Uterus (tissue), 4 donors: ENCODE data around the gene EFCAB14. TPM values are rescaled to one million over a fixed set of nuclear protein-coding genes. Genes with fewer than 3 reads are reported as not detected.
"Not testable (repeated sequence)": the region's sequence is repeated elsewhere in the genome, so short reads cannot be mapped to it uniquely, and the experiment has no call there.

Source experiments
- DNase-seq, 2 donors: peaks; one replicate each; pipeline ENCODE4 v3.0.0-alpha.2; 2019 to 2020
- H3K27ac ChIP-seq, 2 donors: fragments of 200-600 bp; sonication (generic); 1 replicate in 1 of 2; 2 replicates in 1 of 2; pipeline ENCODE4 v1.5.1; 2016 to 2018
- H3K27me3 ChIP-seq, 2 donors: fragments of 200-600 bp; sonication (generic); one replicate each; pipeline ENCODE4 v1.5.1; 2018 to 2019; ENCODE audit warnings: control low read depth in 1 of 2
- H3K36me3 ChIP-seq, 2 donors: fragments of 200-600 bp; sonication (generic); one replicate each; pipeline ENCODE4 v1.5.1; 2019; ENCODE audit warnings: control low read depth in 1 of 2
- H3K4me1 ChIP-seq, 2 donors: fragments of 200-600 bp; sonication (generic); one replicate each; pipeline ENCODE4 v1.5.1; 2018 to 2019; ENCODE audit warnings: control low read depth in 1 of 2
- H3K4me3 ChIP-seq, 2 donors: fragments of 200-600 bp; sonication (generic); 1 replicate in 1 of 2; 2 replicates in 1 of 2; pipeline ENCODE4 v1.5.1; 2018 to 2019; ENCODE audit warnings: mild to moderate bottlenecking in 1 of 2
- H3K9me3 ChIP-seq, 2 donors: fragments of 200-600 bp; sonication (generic); one replicate each; pipeline ENCODE4 v1.5.1; 2019; ENCODE audit warnings: control low read depth in 1 of 2
- POLR2A ChIP-seq, 2 donors: fragments of 450-650 bp; IDR thresholded peaks; one replicate each; pipeline ENCODE4 v1.6.1; 2016; ENCODE audit warnings: antibody characterized with exemption in 2 of 2, mild to moderate bottlenecking in 1 of 2, moderate library complexity in 1 of 2
- intact Hi-C: fragments of 100-400 bp; cut with DNase I; formaldehyde crosslinking; loops from one replicate; pipeline ENCODE4 v1.15.1; 2023; ENCODE audit warnings: low total_unique reads
- total RNA-seq, 4 donors: library from RNA; depleted of rRNA in 3 of 4; stranded (reverse); fragments of >200 nt in 3 of 4; gene quantifications; one replicate each; pipeline versions ENCODE4 v1.1.0 to v1.2.4, GENCODE V29; 2014 to 2023
- TF ChIP-seq, protein P1 (sequence below), 4 experiments: fragments of 200-600 bp in 2 of 4; fragments of 450-650 bp in 2 of 4; sonication (generic) in 2 of 4; IDR thresholded peaks; one replicate each; pipeline ENCODE4 v1.5.1; 2016 to 2019; ENCODE audit warnings: antibody characterized with exemption in 4 of 4, mild to moderate bottlenecking in 2 of 4, moderate library complexity in 1 of 4
- donor health status: DM: yes; HTN: yes; CAD: no.

The EFCAB14 gene
- total RNA-seq, 4 donors from 2014 or later: 63.5 to 188 (median 96.0) TPM

DNA sequence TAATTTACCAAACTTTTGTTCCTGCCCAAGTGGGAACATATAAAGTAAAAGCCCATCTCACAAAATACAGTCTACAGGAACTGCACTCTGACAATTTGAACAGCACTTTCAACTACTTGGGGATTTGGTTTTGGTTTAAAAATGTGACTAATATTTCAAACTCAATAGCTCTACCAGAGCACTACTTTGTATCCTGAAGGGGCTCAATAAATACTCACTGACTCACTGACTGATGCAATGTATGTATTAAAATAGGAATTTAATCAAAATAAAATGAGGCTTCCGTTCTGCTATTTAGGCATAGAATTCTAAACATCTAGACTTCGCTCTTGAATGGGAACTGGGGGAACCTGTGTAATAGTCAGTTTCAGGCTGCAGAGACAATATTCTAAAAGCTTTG lies 21.9 kb downstream of the EFCAB14 start:
- no peaks in the 10 kb centered on the region for H3K27me3 ChIP-seq
- H3K4me1 ChIP-seq: peaks cover 0 to 7% of the 10 kb centered on the region in 2 donors
- no peak for DNase-seq
- H3K9me3 ChIP-seq: no peaks in the 10 kb centered on the region
- TF ChIP-seq, protein P1, sequence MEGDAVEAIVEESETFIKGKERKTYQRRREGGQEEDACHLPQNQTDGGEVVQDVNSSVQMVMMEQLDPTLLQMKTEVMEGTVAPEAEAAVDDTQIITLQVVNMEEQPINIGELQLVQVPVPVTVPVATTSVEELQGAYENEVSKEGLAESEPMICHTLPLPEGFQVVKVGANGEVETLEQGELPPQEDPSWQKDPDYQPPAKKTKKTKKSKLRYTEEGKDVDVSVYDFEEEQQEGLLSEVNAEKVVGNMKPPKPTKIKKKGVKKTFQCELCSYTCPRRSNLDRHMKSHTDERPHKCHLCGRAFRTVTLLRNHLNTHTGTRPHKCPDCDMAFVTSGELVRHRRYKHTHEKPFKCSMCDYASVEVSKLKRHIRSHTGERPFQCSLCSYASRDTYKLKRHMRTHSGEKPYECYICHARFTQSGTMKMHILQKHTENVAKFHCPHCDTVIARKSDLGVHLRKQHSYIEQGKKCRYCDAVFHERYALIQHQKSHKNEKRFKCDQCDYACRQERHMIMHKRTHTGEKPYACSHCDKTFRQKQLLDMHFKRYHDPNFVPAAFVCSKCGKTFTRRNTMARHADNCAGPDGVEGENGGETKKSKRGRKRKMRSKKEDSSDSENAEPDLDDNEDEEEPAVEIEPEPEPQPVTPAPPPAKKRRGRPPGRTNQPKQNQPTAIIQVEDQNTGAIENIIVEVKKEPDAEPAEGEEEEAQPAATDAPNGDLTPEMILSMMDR (IDR thresholded peaks at IDR 0.05): no peak
- no peak for TF ChIP-seq POLR2A (IDR thresholded peaks at IDR 0.05)
- no peak overlapping the region for H3K4me3 ChIP-seq
- intact Hi-C loops: no loop called here
- H3K36me3 ChIP-seq: no peaks in the 10 kb centered on the region
- H3K27ac ChIP-seq: no peak overlapping the region

DNA sequence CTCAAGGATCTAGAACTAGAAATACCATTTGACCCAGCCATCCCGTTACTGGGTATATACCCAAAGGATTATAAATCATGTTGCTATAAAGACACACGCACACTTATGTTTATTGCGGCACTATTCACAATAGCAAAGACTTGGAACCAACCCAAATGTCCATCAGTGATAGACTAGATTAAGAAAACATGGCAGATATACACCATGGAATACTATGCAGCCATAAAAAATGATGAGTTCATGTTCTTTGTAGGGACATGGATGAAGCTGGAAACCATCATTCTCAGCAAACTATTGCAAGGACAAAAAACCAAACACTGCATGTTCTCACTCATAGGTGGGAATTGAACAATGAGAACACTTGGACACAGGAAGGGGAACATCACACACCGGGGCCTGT lies 24.2 kb downstream of the EFCAB14 start:
- H3K27ac ChIP-seq, H3K27me3 ChIP-seq, H3K4me1 ChIP-seq, H3K36me3 ChIP-seq, H3K4me3 ChIP-seq, intact Hi-C loops, DNase-seq, H3K9me3 ChIP-seq: not testable (repeated sequence)

DNA sequence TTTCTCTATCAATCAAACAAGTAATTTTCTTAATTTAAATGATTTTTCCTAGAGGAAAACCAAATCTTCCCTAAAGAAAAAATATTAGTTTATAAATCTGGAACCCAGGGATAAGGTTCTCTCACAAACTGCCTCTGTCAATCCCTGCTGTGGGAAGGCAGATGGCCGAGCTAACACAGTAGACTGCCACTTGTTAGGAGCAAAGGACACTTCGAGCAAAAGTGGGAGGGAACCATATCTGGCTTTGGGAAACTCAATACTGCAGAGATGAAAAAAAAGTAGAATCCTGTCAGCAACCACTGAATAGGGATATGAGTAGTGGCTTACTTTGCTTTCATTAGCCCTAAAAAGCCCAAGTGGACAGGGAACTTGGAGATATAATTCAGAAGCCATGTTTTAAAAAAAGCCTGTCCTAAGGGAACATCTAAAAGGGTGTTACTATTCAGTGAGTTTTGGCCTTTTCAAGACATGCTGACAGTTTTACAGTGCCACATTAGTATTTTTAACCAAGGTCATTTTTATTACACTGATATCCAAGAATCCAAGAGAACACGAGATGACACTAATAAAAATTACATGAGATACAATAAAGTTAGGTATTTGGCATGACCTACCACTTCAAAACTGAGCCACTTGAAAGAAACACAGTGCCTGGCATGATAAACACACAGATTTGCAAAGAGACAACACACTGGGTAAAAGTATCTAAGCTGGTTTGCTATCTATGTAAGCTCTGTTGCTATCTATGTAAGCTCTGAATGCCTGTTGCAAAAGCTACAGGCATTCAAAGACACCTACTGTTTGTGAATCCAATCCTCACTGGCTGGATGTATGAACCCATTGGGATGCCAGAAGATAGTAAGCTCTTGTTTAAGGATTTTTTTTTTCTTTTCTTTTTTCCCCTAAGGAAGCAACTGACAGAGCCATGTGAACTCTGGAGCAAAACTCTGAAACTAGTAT lies 25.8 kb downstream of the EFCAB14 start:
- TF ChIP-seq, protein P1 (IDR thresholded peaks at IDR 0.05): no peak
- no peak for TF ChIP-seq POLR2A (IDR thresholded peaks at IDR 0.05)
- H3K27me3 ChIP-seq: no peaks in the 10 kb centered on the region
- peaks cover 0 to 7% of the 10 kb centered on the region in 2 donors for H3K4me1 ChIP-seq
- no peak overlapping the region for H3K4me3 ChIP-seq
- H3K36me3 ChIP-seq: no peaks in the 10 kb centered on the region
- intact Hi-C loops: no loop called here
- no peaks in the 10 kb centered on the region for H3K9me3 ChIP-seq
- no peak for DNase-seq
- peak overlapping the region in 1 of 2 donors; percentile 27 for H3K27ac ChIP-seq

DNA sequence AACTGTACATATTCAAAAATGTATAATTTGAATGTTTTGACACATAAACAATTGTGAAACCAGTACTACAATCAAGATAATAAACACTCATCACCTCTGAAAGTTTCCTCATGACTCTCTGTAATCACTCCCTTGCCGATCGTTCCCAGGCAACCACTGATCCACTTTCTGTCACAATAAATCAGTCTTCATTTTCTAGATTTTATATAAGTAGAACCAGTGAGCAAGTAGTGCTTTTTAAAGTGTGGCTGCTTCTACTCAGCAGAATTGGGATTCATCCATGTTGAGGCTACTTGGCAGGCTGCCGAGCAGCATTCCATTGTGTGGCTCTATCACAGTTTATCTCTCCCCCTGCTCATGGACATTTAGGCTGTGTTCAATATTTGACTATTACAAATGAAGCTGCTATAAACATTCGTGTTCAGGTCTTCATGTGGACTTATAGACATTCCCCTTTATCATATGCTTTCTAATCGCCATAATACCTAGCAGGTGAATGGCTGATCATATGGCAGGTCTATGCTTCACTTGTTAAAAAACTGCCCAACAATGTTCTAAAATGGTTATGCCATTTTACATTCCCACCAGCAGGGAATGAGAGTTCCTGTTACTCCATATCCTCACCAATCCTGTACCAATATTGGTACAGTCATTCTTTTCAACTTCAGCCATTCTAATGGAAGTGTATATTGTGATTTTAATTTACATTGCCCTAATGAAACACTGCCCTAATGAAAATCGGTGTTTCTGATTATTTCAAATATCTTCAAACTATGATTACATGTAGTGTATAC lies 26.7 kb downstream of the EFCAB14 start:
- TF ChIP-seq, protein P1 (IDR thresholded peaks at IDR 0.05): no peak
- TF ChIP-seq POLR2A (IDR thresholded peaks at IDR 0.05): no peak
- intact Hi-C loops: no loop called here
- Histone ChIP-seq H3K9me3 (no peaks in the 10 kb centered on the region), H3K27me3 (no peaks in the 10 kb centered on the region), H3K36me3 (no peaks in the 10 kb centered on the region), H3K4me3 (no peak overlapping the region), H3K4me1 (peaks cover 2 to 7% of the 10 kb centered on the region in 2 donors), H3K27ac (peak overlapping the region in 1 of 2 donors; percentile 27)
- DNase-seq: no peak

DNA sequence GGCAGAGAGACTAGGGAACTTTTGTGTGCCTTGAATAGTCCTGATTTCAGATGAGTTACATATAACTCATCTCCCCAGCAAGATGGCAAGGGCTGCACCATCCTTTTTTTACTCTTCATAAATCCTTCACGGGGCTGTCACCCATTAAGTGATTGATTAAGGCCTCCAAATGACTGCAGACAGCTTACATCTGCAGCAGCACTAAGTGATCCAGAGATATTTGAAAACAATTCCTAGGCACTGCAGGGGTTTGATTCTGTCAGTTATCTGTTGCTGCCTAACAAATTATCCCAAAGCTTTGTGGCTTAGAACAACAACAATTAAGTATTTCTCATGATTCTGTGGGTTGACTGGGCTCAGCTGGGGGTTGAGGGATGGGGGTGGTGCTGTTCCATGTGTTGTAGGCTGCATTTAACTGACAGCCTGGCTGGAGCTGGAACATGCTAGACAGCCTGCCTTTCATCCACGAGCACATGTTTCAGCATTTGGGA lies 27.9 kb downstream of the EFCAB14 start:
- no peaks in the 10 kb centered on the region for H3K27me3 ChIP-seq
- intact Hi-C loops: no loop called here
- no peak for DNase-seq
- H3K9me3 ChIP-seq: no peaks in the 10 kb centered on the region
- peaks cover 6 to 7% of the 10 kb centered on the region in 2 donors for H3K4me1 ChIP-seq
- TF ChIP-seq, protein P1 (IDR thresholded peaks at IDR 0.05): no peak
- TF ChIP-seq POLR2A (IDR thresholded peaks at IDR 0.05): no peak
- no peak overlapping the region for H3K4me3 ChIP-seq
- H3K36me3 ChIP-seq: no peaks in the 10 kb centered on the region
- H3K27ac ChIP-seq: no peak overlapping the region
